AG04450 (cell line): ENCODE data around the gene PSEN2. TPM values are rescaled to one million over a fixed set of nuclear protein-coding genes. Genes with fewer than 3 reads are reported as not detected.

Experiments used
- CTCF ChIA-PET: fragments of 300-600, 350-600 bp; formaldehyde crosslinking; extraction: SDS; loops from one replicate; lab custom pipeline; 2022; ENCODE audit warnings: antibody characterized with exemption, inconsistent platforms; lab: Charles Lee
- POLR2A ChIA-PET: fragments of 350-600 bp; formaldehyde crosslinking; extraction: SDS; loops from one replicate; lab custom pipeline; 2021; ENCODE audit warnings: antibody characterized with exemption, inconsistent platforms; lab: Yijun Ruan, JAX
- DNase-seq: peaks from one replicate; pipeline ENCODE4 v3.0.0-alpha.2; 2011; ENCODE audit warnings: low read depth, low spot score
- H3K27ac ChIP-seq: one replicate; pipeline ENCODE4 v1.5.1; 2012; ENCODE audit warnings: low read depth, low read length, control low read depth
- H3K27me3 ChIP-seq: one replicate; pipeline ENCODE4 v1.6.0; 2012; ENCODE audit warnings: low read length; ENCODE audit not compliant: control insufficient read depth, insufficient read depth
- H3K4me3 ChIP-seq: 2 replicates; pipeline ENCODE4 v1.5.1; 2011; ENCODE audit warnings: mild to moderate bottlenecking, low read depth, low read length, control low read depth
- H3K9me3 ChIP-seq: 2 replicates; pipeline ENCODE4 v1.5.1; 2012; ENCODE audit warnings: low read length; ENCODE audit not compliant: control insufficient read depth, insufficient read depth
- CTCF ChIP-seq: IDR thresholded peaks from 2 replicates; pipeline ENCODE4 v1.5.1; 2011; ENCODE audit warnings: low read depth, low read length, control low read depth, inconsistent platforms
- polyA plus RNA-seq: library from polyadenylated mRNA; depleted of rRNA; stranded (reverse); fragments of >200 nt; gene quantifications from 2 replicates; pipeline ENCODE4 v1.2.3, GENCODE V29; 2011

The PSEN2 gene
- polyA plus RNA-seq, 1 experiment: 12.1 TPM

DNA sequence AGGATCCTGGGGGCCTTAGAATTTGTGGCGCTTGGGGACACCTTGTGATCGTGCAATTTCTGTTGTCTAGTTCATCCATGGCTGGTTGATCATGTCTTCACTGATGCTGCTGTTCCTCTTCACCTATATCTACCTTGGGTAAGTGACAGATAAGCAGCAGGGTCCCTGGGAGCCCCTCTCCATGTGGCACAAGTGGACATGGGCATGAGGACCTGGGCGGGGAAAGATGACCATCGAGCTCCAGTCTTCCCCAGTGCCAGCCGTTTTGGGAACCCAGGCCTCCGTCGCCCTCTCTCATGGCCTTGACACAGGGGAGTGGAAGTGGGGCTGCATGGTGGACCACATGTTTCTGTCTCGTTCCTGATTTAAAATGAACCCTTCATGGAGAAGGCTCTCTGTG is 17.6 kb downstream of the PSEN2 start:
- POLR2A ChIA-PET: no interaction called here
- no peak for DNase-seq
- CTCF ChIA-PET: no interaction called here
- Histone ChIP-seq H3K27me3 (no peaks in the 10 kb centered on the region), H3K27ac (no peak overlapping the region), H3K4me3 (no peak overlapping the region), H3K9me3 (peaks cover 3% of the 10 kb centered on the region; the same call in 1 of the 2 replicates)
- no peak for TF ChIP-seq CTCF

- CTCF ChIA-PET: no interaction called here
Observed at GRCh38 chr1:226888816-226889215, 18.4 kb downstream of the PSEN2 start.

GRCh38 chr1:226889616-226890330 is 19.4 kb downstream of the PSEN2 start:
- H3K27me3 ChIP-seq: no peaks in the 10 kb centered on the region
- H3K9me3 ChIP-seq: peaks cover 3% of the 10 kb centered on the region; the same call in 1 of the 2 replicates
- POLR2A ChIA-PET: no interaction called here
- no peak overlapping the region for H3K27ac ChIP-seq
- CTCF ChIA-PET: no interaction called here
- DNase-seq: no peak
- no peak for TF ChIP-seq CTCF
- H3K4me3 ChIP-seq: no peak overlapping the region

More at GRCh38 chr1:226888816-226889215, 18.4 kb downstream of the PSEN2 start:
- Histone ChIP-seq H3K4me3 (no peak overlapping the region), H3K9me3 (peaks cover 3% of the 10 kb centered on the region; the same call in 1 of the 2 replicates), H3K27me3 (no peaks in the 10 kb centered on the region), H3K27ac (no peak overlapping the region)
- POLR2A ChIA-PET: interaction anchor here (0.7 kb wide), 1 partner anchor 105 kb away, joined by 3 read pairs; no protein-coding TSS in a partner anchor
- no peak for DNase-seq
- no peak for TF ChIP-seq CTCF

GRCh38 chr1:226890331-226891108 is 20.1 kb downstream of the PSEN2 start:
- POLR2A ChIA-PET: no interaction called here

More at GRCh38 chr1:226890331-226891108, 20.1 kb downstream of the PSEN2 start:
- Histone ChIP-seq H3K4me3 (no peak overlapping the region), H3K9me3 (peaks cover under 1% of the 10 kb centered on the region; the same call in 1 of the 2 replicates), H3K27me3 (no peaks in the 10 kb centered on the region), H3K27ac (no peak overlapping the region)
- DNase-seq: no peak
- TF ChIP-seq CTCF: no peak
- CTCF ChIA-PET: no interaction called here
